PC-3 (cell line): ENCODE measurements around the gene CTNNA3. TPM values are rescaled to one million over a fixed set of nuclear protein-coding genes. Genes with fewer than 3 reads are reported as not detected.
A peak's percentile ranks its signal among the peaks of the same experiment; 100 is the strongest.

Experiments
- ATAC-seq: fragments of 200-7000 bp; cut with Tn5 transposase; 2 replicates; pipeline ENCODE4 v1.9.1; 2020; ENCODE audit warnings: mild to moderate bottlenecking, moderate library complexity
- BruUV-seq: library from RNA; stranded (reverse); fragments of 400-500 nt; replicated peaks from 2 replicates; lab custom pipeline; 2021; lab: Mats Ljungman, UMichigan
- CTCF ChIA-PET: fragments of 300-600 bp; sonication (Branson Sonifier 250); formaldehyde crosslinking; loops from one replicate; lab custom pipeline; 2022; ENCODE audit warnings: antibody characterized with exemption; lab: Charles Lee
- POLR2A ChIA-PET: fragments of 300-600 bp; sonication (Branson Sonifier 250); formaldehyde crosslinking; loops from one replicate; lab custom pipeline; 2022; ENCODE audit warnings: antibody characterized with exemption; ENCODE audit not compliant: unreplicated experiment; lab: Charles Lee
- DNase-seq: peaks from one replicate; pipeline ENCODE4 v3.0.0-alpha.2; 2015
- H2AFZ ChIP-seq: fragments of 300-600 bp; sonication (generic); 2 replicates; pipeline ENCODE4 v1.6.0; 2016; ENCODE audit warnings: antibody characterized with exemption, low read length
- H3F3A ChIP-seq: fragments of 300-600 bp; sonication (generic); one replicate; pipeline ENCODE4 v1.6.0; 2017; ENCODE audit warnings: antibody characterized with exemption, low read length, control low read depth, mild to moderate bottlenecking; ENCODE audit not compliant: unreplicated experiment
- H3K27ac ChIP-seq: fragments of 300-600 bp; sonication (generic); 2 replicates; pipeline ENCODE4 v1.5.1; 2016; ENCODE audit warnings: mild to moderate bottlenecking, low read length
- H3K27me3 ChIP-seq: fragments of 300-600 bp; sonication (generic); 2 replicates; pipeline ENCODE4 v1.6.1; 2016; ENCODE audit warnings: low read length, mixed read lengths
- H3K36me3 ChIP-seq: fragments of 300-600 bp; sonication (generic); 2 replicates; pipeline ENCODE4 v1.6.1; 2016; ENCODE audit warnings: low read depth, mixed run types, low read length, mixed read lengths
- H3K4me1 ChIP-seq: fragments of 300-600 bp; sonication (generic); 2 replicates; pipeline ENCODE4 v1.5.1; 2016; ENCODE audit warnings: low read length; ENCODE audit not compliant: insufficient read depth
- H3K4me2 ChIP-seq: fragments of 300-600 bp; sonication (generic); 2 replicates; pipeline ENCODE4 v1.6.0; 2016; ENCODE audit warnings: low read length
- H3K4me3 ChIP-seq: fragments of 300-600 bp; sonication (generic); 2 replicates; pipeline ENCODE4 v1.5.1; 2016; ENCODE audit warnings: mild to moderate bottlenecking, low read length, mixed read lengths
- H3K79me2 ChIP-seq: fragments of 300-600 bp; sonication (generic); 2 replicates; pipeline ENCODE4 v1.6.1; 2017; ENCODE audit warnings: low read length, mixed read lengths
- H3K9ac ChIP-seq: fragments of 300-600 bp; sonication (generic); 2 replicates; pipeline ENCODE4 v1.6.0; 2016; ENCODE audit warnings: mild to moderate bottlenecking, low read length
- H3K9me2 ChIP-seq: fragments of 300-600 bp; sonication (generic); replicated peaks from 2 replicates; pipeline ENCODE4 v1.6.1; 2016; ENCODE audit warnings: mixed run types, low read length, mixed read lengths
- H3K9me3 ChIP-seq: fragments of 300-600 bp; sonication (generic); 2 replicates; pipeline ENCODE4 v1.6.1; 2016; ENCODE audit warnings: low read length, mixed read lengths
- H4K20me1 ChIP-seq: fragments of 300-600 bp; sonication (generic); 2 replicates; pipeline ENCODE4 v1.6.1; 2016; ENCODE audit warnings: low read length, mixed read lengths
- EZH2 ChIP-seq: fragments of 300-600 bp; sonication (generic); IDR thresholded peaks from one replicate; pipeline ENCODE4 v1.6.1; 2017; ENCODE audit warnings: antibody characterized with exemption, mild to moderate bottlenecking, low read length; ENCODE audit not compliant: unreplicated experiment
- EZH2phosphoT487 ChIP-seq: fragments of 300-600 bp; sonication (generic); IDR thresholded peaks from 2 replicates; pipeline ENCODE4 v1.6.1; 2018; ENCODE audit warnings: mild to moderate bottlenecking, antibody characterized with exemption, low read length, borderline replicate concordance
- intact Hi-C: fragments of 100-400 bp; cut with micrococcal nuclease; formaldehyde crosslinking; loops from 2 replicates; pipeline ENCODE4 v1.9.0; 2023
- total RNA-seq: library from RNA; depleted of rRNA; stranded (reverse); fragments of >200 nt; gene quantifications from 2 replicates; pipeline ENCODE4 v1.2.3, GENCODE V29; 2014
- TF ChIP-seq, protein P1 (sequence below): fragments of 300-600 bp; sonication (generic); conservative IDR thresholded peaks from 2 replicates; pipeline ENCODE4 v1.5.1; 2017; ENCODE audit warnings: antibody characterized with exemption, low read depth, mild to moderate bottlenecking, low read length

The CTNNA3 gene
- total RNA-seq, 1 experiment from 2014 or later: 1.9 TPM

DNA sequence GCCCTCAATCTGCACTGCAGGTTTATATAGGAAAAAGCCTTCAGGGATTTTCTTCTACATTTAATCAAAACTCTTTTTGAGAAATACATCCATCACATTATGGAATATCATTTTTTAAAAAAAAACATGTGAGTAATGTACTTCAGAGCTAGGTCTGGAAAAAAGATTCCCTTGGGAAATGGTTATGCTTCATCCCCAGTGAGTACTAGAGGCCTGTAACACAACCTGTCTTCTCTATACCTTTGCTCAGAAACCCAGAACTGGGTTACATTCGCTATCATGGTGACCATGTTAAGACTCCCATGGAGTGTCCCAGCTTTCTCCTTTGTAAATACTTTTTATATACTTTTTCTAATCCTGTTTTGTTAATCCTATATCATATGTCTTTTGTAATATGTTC is 583.2 kb downstream of the CTNNA3 start:
- Histone ChIP-seq H3K4me3 (no peak overlapping the region), H3K9me3 (no peaks in the 10 kb centered on the region), H3K4me2 (no peak overlapping the region), H3K27me3 (peaks cover 12% of the 10 kb centered on the region), H4K20me1 (no peaks in the 10 kb centered on the region), H3K79me2 (no peaks in the 10 kb centered on the region), H3K9ac (no peak overlapping the region), H3F3A (peaks cover 4% of the 10 kb centered on the region), H3K36me3 (no peaks in the 10 kb centered on the region), H3K9me2 (no peaks in the 10 kb centered on the region), H2AFZ (no peak overlapping the region), H3K27ac (no peak overlapping the region), H3K4me1 (peaks cover 18% of the 10 kb centered on the region)
- ATAC-seq: no peak
- no peak for DNase-seq
- ChIA-PET CTCF (no interaction called here), POLR2A (no interaction called here)
- no TSS peak for BruUV-seq
- intact Hi-C loops: no loop called here
- TF ChIP-seq EZH2: no peak
- TF ChIP-seq, protein P1, sequence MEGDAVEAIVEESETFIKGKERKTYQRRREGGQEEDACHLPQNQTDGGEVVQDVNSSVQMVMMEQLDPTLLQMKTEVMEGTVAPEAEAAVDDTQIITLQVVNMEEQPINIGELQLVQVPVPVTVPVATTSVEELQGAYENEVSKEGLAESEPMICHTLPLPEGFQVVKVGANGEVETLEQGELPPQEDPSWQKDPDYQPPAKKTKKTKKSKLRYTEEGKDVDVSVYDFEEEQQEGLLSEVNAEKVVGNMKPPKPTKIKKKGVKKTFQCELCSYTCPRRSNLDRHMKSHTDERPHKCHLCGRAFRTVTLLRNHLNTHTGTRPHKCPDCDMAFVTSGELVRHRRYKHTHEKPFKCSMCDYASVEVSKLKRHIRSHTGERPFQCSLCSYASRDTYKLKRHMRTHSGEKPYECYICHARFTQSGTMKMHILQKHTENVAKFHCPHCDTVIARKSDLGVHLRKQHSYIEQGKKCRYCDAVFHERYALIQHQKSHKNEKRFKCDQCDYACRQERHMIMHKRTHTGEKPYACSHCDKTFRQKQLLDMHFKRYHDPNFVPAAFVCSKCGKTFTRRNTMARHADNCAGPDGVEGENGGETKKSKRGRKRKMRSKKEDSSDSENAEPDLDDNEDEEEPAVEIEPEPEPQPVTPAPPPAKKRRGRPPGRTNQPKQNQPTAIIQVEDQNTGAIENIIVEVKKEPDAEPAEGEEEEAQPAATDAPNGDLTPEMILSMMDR: no peak

- POLR2A ChIA-PET: no interaction called here
- H3K9ac ChIP-seq: no peak overlapping the region
- H3K4me2 ChIP-seq: no peak overlapping the region
- no peaks in the 10 kb centered on the region for H3F3A ChIP-seq
- H3K9me3 ChIP-seq: no peaks in the 10 kb centered on the region
- no peak for ATAC-seq
- H4K20me1 ChIP-seq: no peaks in the 10 kb centered on the region
- no peaks in the 10 kb centered on the region for H3K79me2 ChIP-seq
- CTCF ChIA-PET: no interaction called here
- no peak overlapping the region for H3K4me3 ChIP-seq
- H3K27me3 ChIP-seq: peaks cover 21% of the 10 kb centered on the region
- H3K4me1 ChIP-seq: peaks cover 8% of the 10 kb centered on the region
- no peak overlapping the region for H2AFZ ChIP-seq
- TF ChIP-seq, protein P1: no peak
- no peak for TF ChIP-seq EZH2phosphoT487
- no peak for TF ChIP-seq EZH2
- BruUV-seq: no TSS peak
- H3K9me2 ChIP-seq: no peaks in the 10 kb centered on the region
- intact Hi-C loops: no loop called here
- H3K36me3 ChIP-seq: no peaks in the 10 kb centered on the region
- no peak for DNase-seq
- no peak overlapping the region for H3K27ac ChIP-seq
Measured at GRCh38 chr10:67110286-67110685, 585.7 kb downstream of the CTNNA3 start.

GRCh38 chr10:67107670-67108069 is 588.3 kb downstream of the CTNNA3 start:
- peaks cover 26% of the 10 kb centered on the region for H3K27me3 ChIP-seq
- TF ChIP-seq EZH2phosphoT487 (no peak), EZH2 (no peak)
- TF ChIP-seq, protein P1: no peak
- no peak overlapping the region for H3K4me2 ChIP-seq
- H3K79me2 ChIP-seq: no peaks in the 10 kb centered on the region
- 0 out of 2 replicates have a peak overlapping the region, but pooled peaks have one; percentile 5 for H2AFZ ChIP-seq
- POLR2A ChIA-PET: no interaction called here
- no peaks in the 10 kb centered on the region for H3K9me3 ChIP-seq
- ATAC-seq: no peak
- no peak overlapping the region for H3K9ac ChIP-seq
- BruUV-seq: no TSS peak
- no peaks in the 10 kb centered on the region for H3F3A ChIP-seq
- no peak for DNase-seq
- no peak overlapping the region for H3K4me3 ChIP-seq
- no peak overlapping the region for H3K27ac ChIP-seq
- H3K9me2 ChIP-seq: no peaks in the 10 kb centered on the region
- intact Hi-C loops: no loop called here
- H3K36me3 ChIP-seq: no peaks in the 10 kb centered on the region
- H4K20me1 ChIP-seq: no peaks in the 10 kb centered on the region
- CTCF ChIA-PET: no interaction called here
- H3K4me1 ChIP-seq: no peaks in the 10 kb centered on the region
